ENCODE data around the gene CDK5RAP3. TPM values are rescaled to one million over a fixed set of nuclear protein-coding genes. Genes with fewer than 3 reads are reported as not detected.

CDK5RAP3 gene
- total and polyA plus RNA-seq, 2 of the 13 experiments (the other 11 are each of a cell fraction or from before 2014, with no cell fraction given) = 128 to 154 TPM

DNA sequence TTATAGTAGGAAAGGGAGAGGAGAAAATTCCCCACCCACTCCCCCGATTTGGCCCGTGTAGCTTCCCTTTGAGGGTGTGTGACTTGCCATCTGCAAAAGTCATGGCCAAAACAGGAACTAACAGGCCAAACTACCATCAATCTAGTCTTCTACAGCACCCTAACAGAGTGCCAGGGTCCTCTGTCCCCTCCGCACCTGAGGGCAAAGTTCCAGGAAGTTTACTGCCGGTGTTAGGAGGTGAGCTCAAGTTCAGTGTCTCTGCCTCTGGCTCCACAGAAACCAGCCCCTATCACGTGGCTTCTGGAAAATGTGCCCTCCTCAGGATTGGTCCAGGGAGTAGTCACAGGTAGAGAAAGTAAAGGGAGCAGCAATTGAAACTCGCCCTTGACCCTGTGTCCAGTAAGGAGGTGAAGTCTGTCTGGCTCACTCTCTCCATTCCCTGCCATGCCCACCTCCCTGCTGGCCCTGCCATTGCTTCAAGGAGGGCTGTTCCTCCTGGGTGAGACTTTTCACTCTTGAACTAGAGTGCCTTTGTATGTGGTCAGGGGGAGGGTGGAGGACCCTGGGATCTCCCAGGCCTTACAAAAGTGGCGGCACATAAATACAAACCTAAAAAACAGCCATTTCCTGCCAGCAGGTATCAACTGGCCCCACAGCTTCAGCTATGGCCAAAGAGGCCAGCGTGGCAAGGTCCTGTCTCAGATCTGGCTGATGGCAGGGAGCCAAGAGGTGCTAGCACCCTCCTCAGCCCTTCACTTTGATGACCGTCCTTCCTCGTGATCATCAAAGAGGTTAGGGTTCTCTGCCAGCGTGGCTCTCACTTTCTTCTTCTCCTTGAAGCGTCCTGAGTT lies 18.5 kb upstream of the CDK5RAP3 start (continued):
- TF ChIP-seq ZNF513 (CRISPR knock-in tag; conservative IDR thresholded peaks at IDR 0.05) = no peak
- peak; percentile 59; the same call in 1 of the 2 replicates for TF ChIP-seq ZNF280D (CRISPR knock-in tag; IDR thresholded peaks at IDR 0.05)
- TF ChIP-seq ZNF619 (CRISPR knock-in tag; IDR thresholded peaks at IDR 0.05) = peak; percentile 75; the same call in 1 of the 2 replicates
- TF ChIP-seq, protein P1, sequence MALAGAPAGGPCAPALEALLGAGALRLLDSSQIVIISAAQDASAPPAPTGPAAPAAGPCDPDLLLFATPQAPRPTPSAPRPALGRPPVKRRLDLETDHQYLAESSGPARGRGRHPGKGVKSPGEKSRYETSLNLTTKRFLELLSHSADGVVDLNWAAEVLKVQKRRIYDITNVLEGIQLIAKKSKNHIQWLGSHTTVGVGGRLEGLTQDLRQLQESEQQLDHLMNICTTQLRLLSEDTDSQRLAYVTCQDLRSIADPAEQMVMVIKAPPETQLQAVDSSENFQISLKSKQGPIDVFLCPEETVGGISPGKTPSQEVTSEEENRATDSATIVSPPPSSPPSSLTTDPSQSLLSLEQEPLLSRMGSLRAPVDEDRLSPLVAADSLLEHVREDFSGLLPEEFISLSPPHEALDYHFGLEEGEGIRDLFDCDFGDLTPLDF (CRISPR knock-in tag; IDR thresholded peaks at IDR 0.05) = no peak
- peak; percentile 50; the same call in 1 of the 2 replicates for TF ChIP-seq ZNF33B (CRISPR knock-in tag; IDR thresholded peaks at IDR 0.05)
- TF ChIP-seq FOXP1 (IDR thresholded peaks at IDR 0.05) = no peak
- peak; percentile 72 for TF ChIP-seq FOXP1 (CRISPR knock-in tag; IDR thresholded peaks at IDR 0.05)
- no peak for TF ChIP-seq CHCHD3 (CRISPR knock-in tag; IDR thresholded peaks at IDR 0.05)
- TF ChIP-seq TEAD3 (CRISPR knock-in tag; optimal IDR thresholded peaks at IDR 0.05; ENCODE audit: borderline replicate concordance) = peak; percentile 70
- no peak for TF ChIP-seq ZNF577 (CRISPR knock-in tag; IDR thresholded peaks at IDR 0.05; ENCODE audit: borderline replicate concordance, low read depth)
- TF ChIP-seq ZNF710 (CRISPR knock-in tag; IDR thresholded peaks at IDR 0.05; ENCODE audit: borderline replicate concordance) = no peak
- 0 out of 2 replicates have a peak, but pooled peaks have one; percentile 27 for TF ChIP-seq ZNF678 (CRISPR knock-in tag; IDR thresholded peaks at IDR 0.05)
- no peak for TF ChIP-seq ZBTB49 (CRISPR knock-in tag; IDR thresholded peaks at IDR 0.05; ENCODE audit: borderline replicate concordance)
- no peak for TF ChIP-seq HNRNPK (IDR thresholded peaks at IDR 0.05; ENCODE audit: low read depth, low read length, poor library complexity, severe bottlenecking)
- TF ChIP-seq NFIB (CRISPR knock-in tag; IDR thresholded peaks at IDR 0.05; ENCODE audit: borderline replicate concordance) = no peak
- no peak for TF ChIP-seq PCBP1 (IDR thresholded peaks at IDR 0.05; ENCODE audit: borderline replicate concordance, low read depth, low read length)
- no peak for TF ChIP-seq SATB2 (CRISPR knock-in tag; IDR thresholded peaks at IDR 0.05)
